GM18520 (cell line): ENCODE data around the gene FBRSL1.

Experiments
- ATAC-seq: cut with Tn5 transposase; IDR thresholded peaks from one replicate; pipeline ENCODE4 v1.9.1; 2021; ENCODE audit not compliant: unreplicated experiment

FBRSL1 gene

GRCh38 chr12:132483208-132483607, 6.7 kb upstream of the FBRSL1 start:
- no peak for ATAC-seq

GRCh38 chr12:132483612-132484011, 6.3 kb upstream of the FBRSL1 start:
- ATAC-seq = no peak

- ATAC-seq = no peak
These were observed 5.6 kb upstream of the FBRSL1 start for GRCh38 chr12:132484183-132484890.

GRCh38 chr12:132484891-132485441, 5.0 kb upstream of the FBRSL1 start:
- ATAC-seq = no peak

GRCh38 chr12:132485619-132486018, 4.3 kb upstream of the FBRSL1 start:
- no peak for ATAC-seq

- ATAC-seq = no peak
These were observed 3.8 kb upstream of the FBRSL1 start for GRCh38 chr12:132486168-132486567.

GRCh38 chr12:132486576-132486975, 3.4 kb upstream of the FBRSL1 start:
- no peak for ATAC-seq

GRCh38 chr12:132487311-132487741, 2.6 kb upstream of the FBRSL1 start:
- no peak for ATAC-seq

- no peak for ATAC-seq
These were observed 1.5 kb upstream of the FBRSL1 start for GRCh38 chr12:132488127-132489077.

- ATAC-seq = peak; percentile 4
These were observed 811 bp upstream of the FBRSL1 start for GRCh38 chr12:132489078-132489601.

GRCh38 chr12:132490422-132491137, 629 bp downstream of the FBRSL1 start:
- ATAC-seq = no peak

- ATAC-seq = no peak
These were observed 1.2 kb downstream of the FBRSL1 start for GRCh38 chr12:132491138-132491663.

- no peak for ATAC-seq
These were observed 1.9 kb downstream of the FBRSL1 start for GRCh38 chr12:132491761-132492378.

GRCh38 chr12:132492522-132492921, 2.6 kb downstream of the FBRSL1 start:
- ATAC-seq = no peak

- no peak for ATAC-seq
These were observed 3.0 kb downstream of the FBRSL1 start for GRCh38 chr12:132492951-132493350.

GRCh38 chr12:132493482-132494178, 3.7 kb downstream of the FBRSL1 start:
- ATAC-seq = no peak

GRCh38 chr12:132494294-132495164, 4.6 kb downstream of the FBRSL1 start:
- no peak for ATAC-seq

GRCh38 chr12:132495165-132495544, 5.2 kb downstream of the FBRSL1 start:
- ATAC-seq = no peak
